ENCODE measurements around the gene PADI6.

The PADI6 gene

GRCh38 chr1:17372955-17373354 is 959 bp downstream of the PADI6 start:
- TF ChIP-seq, protein P1, sequence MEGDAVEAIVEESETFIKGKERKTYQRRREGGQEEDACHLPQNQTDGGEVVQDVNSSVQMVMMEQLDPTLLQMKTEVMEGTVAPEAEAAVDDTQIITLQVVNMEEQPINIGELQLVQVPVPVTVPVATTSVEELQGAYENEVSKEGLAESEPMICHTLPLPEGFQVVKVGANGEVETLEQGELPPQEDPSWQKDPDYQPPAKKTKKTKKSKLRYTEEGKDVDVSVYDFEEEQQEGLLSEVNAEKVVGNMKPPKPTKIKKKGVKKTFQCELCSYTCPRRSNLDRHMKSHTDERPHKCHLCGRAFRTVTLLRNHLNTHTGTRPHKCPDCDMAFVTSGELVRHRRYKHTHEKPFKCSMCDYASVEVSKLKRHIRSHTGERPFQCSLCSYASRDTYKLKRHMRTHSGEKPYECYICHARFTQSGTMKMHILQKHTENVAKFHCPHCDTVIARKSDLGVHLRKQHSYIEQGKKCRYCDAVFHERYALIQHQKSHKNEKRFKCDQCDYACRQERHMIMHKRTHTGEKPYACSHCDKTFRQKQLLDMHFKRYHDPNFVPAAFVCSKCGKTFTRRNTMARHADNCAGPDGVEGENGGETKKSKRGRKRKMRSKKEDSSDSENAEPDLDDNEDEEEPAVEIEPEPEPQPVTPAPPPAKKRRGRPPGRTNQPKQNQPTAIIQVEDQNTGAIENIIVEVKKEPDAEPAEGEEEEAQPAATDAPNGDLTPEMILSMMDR (IDR thresholded peaks at IDR 0.05) = no peak

DNA sequence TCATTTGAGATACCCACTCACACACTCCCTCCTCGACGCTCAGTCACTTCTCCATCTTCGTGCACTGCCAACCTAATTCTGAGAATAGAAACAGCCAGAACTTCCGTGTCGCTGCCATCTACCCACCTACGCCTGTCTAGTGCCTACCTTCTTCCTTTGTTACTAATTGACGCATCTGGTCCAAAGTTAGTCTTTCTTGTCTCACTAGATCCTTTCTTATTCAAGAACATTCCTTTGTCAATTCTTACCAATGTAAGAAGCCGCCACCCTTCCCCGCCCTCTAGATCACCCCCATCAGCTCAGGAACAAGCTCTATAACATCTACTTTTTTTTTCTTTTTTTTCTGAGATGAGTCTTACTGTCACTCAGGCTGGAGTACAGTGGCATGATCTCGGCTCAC is 3.7 kb downstream of the PADI6 start:
- TF ChIP-seq, protein P1 (IDR thresholded peaks at IDR 0.05) = no peak

DNA sequence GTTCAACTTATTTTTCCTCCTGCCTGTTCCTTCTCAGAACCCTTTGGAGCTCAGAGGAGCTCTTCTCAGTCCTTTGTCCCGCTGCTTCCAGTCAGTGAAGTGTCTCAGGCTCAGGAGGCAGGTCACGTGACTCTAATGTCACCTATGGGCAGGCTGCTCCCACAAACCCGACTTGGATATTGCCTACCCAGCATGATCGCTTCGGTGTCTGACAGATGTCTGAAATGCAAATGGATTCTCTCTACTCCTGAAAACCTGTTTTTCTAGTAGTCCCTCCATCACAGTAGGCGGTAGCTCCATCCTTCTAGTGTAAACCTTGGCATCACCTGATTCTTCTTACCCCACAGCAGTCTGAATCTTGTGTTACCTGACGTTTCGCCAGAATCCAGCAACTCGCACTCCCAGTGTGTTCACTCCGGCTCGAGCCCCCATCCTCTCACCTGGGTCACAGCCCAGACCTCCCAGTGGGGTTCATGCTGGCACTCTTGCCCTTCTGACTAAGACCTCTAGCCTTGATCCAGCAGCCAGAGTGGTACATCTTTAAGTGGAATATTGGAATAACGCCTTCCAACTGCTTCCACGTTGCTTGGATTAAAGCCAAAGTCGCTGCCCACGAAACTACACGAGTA is 5.4 kb downstream of the PADI6 start:
- TF ChIP-seq, protein P1 (IDR thresholded peaks at IDR 0.05) = no peak

DNA sequence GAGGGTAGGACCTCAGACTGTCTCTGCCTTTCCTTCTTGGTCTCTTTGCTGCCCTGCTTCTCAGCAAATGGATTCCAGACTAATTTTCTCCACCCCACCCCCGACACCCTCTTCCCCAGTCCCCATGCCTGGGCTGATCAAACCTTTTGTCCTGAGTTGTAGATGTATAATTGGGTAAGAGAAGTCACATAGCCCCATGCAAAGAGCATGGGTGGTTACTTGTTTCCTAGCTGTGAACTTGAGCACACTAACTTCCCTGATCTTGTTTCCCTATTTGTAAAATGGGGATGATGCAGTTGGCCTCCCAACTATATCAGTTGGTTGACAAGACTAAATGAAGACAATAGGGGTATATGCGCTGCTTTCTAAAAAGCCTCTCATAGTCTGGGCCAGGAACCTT is 9.2 kb downstream of the PADI6 start:
- TF ChIP-seq, protein P1 (IDR thresholded peaks at IDR 0.05) = no peak

DNA sequence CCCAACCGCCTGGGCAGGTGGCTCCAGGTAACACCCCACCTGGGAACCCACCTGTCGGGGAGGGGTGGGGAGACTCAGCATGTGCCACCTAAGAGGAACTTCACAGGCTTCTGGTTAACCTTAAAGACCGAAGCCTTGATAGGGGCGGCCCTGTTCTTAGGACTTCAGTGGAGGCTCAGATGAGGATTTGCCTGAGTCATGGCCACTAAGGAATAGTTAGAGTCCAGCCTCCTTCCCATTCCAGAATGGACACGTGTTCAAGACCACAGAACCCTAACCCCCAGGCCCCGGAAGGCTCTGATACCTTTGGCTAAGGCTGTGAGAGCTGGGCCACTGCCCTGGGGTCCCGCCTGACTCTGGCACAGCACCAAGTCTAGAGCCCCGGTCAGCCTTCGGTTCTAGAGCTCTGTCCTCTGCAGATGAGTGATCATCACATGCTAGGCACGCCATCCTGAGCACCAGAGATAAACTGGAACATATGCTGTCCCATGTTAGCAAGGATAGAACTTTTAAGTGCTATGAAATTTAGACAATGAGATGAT is 20.3 kb downstream of the PADI6 start:
- TF ChIP-seq, protein P1 (IDR thresholded peaks at IDR 0.05) = no peak

DNA sequence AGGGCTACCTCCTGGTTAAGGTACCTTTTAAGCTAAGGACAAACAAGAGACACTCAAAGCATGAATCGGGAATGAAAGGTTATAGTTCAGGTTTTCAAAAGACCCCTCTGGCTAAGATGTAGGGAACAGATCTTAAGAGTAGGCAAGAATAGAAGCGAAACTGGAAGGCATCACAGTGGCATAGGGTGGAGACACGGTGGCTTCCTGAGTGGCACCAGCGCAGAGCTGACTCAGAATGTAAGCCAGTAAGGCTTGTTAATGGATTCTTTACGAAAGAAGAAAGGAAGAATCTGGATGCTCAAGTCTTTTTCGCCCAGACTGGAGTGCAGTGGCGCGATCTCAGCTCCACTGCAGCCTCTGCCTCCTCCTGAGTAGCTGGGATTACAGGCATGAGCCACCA is 21.2 kb downstream of the PADI6 start:
- TF ChIP-seq, protein P1 (IDR thresholded peaks at IDR 0.05) = no peak

DNA sequence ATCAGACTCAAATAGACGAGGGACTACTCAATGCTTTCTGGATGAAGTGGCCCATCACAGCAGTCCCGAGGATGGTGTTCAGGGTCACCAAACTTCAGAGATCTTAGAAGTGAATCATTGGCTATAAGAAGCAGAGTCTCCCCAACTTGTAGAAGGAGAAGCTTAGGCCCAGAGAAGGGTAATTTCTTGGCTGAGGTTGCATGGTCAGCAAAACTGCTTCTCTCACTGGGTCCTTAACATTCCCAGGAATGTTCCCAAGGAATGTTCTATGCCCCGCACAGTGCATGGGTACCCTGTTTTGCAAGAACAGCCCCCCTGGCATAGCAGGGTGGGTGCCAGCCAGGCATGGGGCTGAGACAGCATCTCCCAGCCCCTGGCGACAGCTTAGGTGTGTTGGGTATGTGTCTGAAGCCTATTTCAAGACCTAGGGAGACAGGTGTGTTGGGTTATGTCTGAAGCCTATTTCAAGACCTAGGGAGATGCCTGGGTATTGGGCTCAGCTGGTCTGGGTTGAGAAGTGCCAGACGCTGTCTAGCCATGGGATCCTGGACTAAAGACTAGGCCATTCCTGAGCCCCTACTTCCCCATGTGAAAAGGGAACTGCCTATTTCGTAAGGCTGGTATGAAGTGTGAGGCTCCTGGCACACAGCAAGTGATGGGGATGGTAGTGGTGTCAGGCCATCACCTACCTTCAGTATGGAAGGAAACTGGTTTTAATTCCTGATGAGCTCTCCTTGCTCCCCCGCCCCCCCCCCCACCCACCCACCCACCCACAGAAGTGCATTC is 26.1 kb downstream of the PADI6 start:
- TF ChIP-seq, protein P1 (IDR thresholded peaks at IDR 0.05) = no peak

Measured in LNCAP (cell line).